B cell (primary cell): ENCODE data around the gene HMG20A. TPM values are rescaled to one million over a fixed set of nuclear protein-coding genes. Genes with fewer than 3 reads are reported as not detected.

ENCODE experiments used
- ATAC-seq: fragments of 200-7000 bp; cut with Tn5 transposase; one replicate; pipeline ENCODE4 v1.10.0; 2021; ENCODE audit warnings: low read depth, mild to moderate bottlenecking, moderate number of reproducible peaks, moderate library complexity
- CTCF ChIA-PET: fragments of 350-600 bp; sonication (Branson Sonifier 250); formaldehyde crosslinking; loops from one replicate; lab custom pipeline; 2021; ENCODE audit warnings: antibody characterized with exemption, inconsistent platforms; lab: Charles Lee
- POLR2A ChIA-PET: fragments of 350-600 bp; sonication (Branson Sonifier 250); formaldehyde crosslinking; loops from one replicate; lab custom pipeline; 2021; ENCODE audit warnings: antibody characterized with exemption; lab: Charles Lee
- DNase-seq: peaks from one replicate; pipeline ENCODE4 v3.0.0; 2013
- H2AFZ ChIP-seq: 2 replicates; pipeline ENCODE4 v1.6.1; 2012; ENCODE audit warnings: mild to moderate bottlenecking, low read depth, low read length; ENCODE audit not compliant: insufficient read depth, poor library complexity, severe bottlenecking
- H3K27ac ChIP-seq, 2 donors: 1 replicate in 1 of 2; 2 replicates in 1 of 2; pipeline ENCODE4 v1.5.1; 2012 to 2013; ENCODE audit warnings: low read length in 2 of 2, mild to moderate bottlenecking in 2 of 2, moderate library complexity in 1 of 2
- H3K27me3 ChIP-seq, 4 experiments: fragments of 200-600 bp in 1 of 4; sonication (generic) in 1 of 4; replicated peaks in 1 of 4; 1 replicate in 2 of 4; 2 replicates in 2 of 4; pipeline versions ENCODE4 v1.6.1 to v1.7.0; 2013 to 2016; ENCODE audit warnings: low read length in 3 of 4, mild to moderate bottlenecking in 2 of 4, mixed read lengths in 1 of 4, moderate library complexity in 1 of 4; ENCODE audit not compliant: insufficient read depth in 4 of 4, control insufficient read depth in 3 of 4; ENCODE audit errors: control extremely low read depth in 1 of 4
- H3K36me3 ChIP-seq, 2 experiments: replicated peaks in 1 of 2; 1 replicate in 1 of 2; 2 replicates in 1 of 2; pipeline versions ENCODE4 v1.6.1 to v1.7.1; 2013; ENCODE audit warnings: low read length in 1 of 2; ENCODE audit not compliant: insufficient read depth in 2 of 2, control insufficient read depth in 1 of 2; ENCODE audit errors: control extremely low read depth in 1 of 2, extremely low read depth in 1 of 2
- H3K4me1 ChIP-seq, 2 donors: fragments of 200-600 bp in 1 of 2; sonication (generic) in 1 of 2; 1 replicate in 1 of 2; 2 replicates in 1 of 2; pipeline versions ENCODE4 v1.5.1 to v1.6.1; 2013 to 2017; ENCODE audit warnings: low read length in 2 of 2; ENCODE audit not compliant: control insufficient read depth in 2 of 2, insufficient read depth in 2 of 2
- H3K4me2 ChIP-seq: replicated peaks from 2 replicates; pipeline ENCODE3; 2012; ENCODE audit warnings: mild to moderate bottlenecking, low read depth, low read length; ENCODE audit not compliant: poor library complexity, severe bottlenecking
- H3K4me3 ChIP-seq, 5 experiments: fragments of 200-600 bp in 1 of 5; sonication (generic) in 1 of 5; 1 replicate in 3 of 5; 2 replicates in 2 of 5; pipeline versions ENCODE4 v1.5.1 to v1.7.0; 2011 to 2016; ENCODE audit warnings: low read length in 4 of 5, mild to moderate bottlenecking in 4 of 5, low read depth in 2 of 5, control low read depth in 1 of 5, moderate library complexity in 1 of 5; ENCODE audit not compliant: insufficient read depth in 1 of 5; ENCODE audit errors: control extremely low read depth in 1 of 5, extremely low read depth in 1 of 5
- H3K79me2 ChIP-seq: fragments of 200-600 bp; sonication (generic); one replicate; pipeline ENCODE4 v1.6.0; 2016; ENCODE audit warnings: low read length; ENCODE audit not compliant: control insufficient read depth, insufficient read depth
- H3K9ac ChIP-seq: fragments of 200-600 bp; sonication (generic); 2 replicates; pipeline ENCODE4 v1.6.1; 2017; ENCODE audit warnings: mild to moderate bottlenecking, low read length, moderate library complexity
- H3K9me3 ChIP-seq, 3 donors: one replicate each; pipeline versions ENCODE4 v1.6.1 to v1.7.1; 2013; ENCODE audit warnings: low read length in 2 of 3; ENCODE audit not compliant: control insufficient read depth in 2 of 3, insufficient read depth in 1 of 3; ENCODE audit errors: control extremely low read depth in 1 of 3
- H4K20me1 ChIP-seq: 2 replicates; pipeline ENCODE4 v1.6.0; 2012; ENCODE audit warnings: mild to moderate bottlenecking, low read length; ENCODE audit not compliant: insufficient read depth, control insufficient read depth, poor library complexity, severe bottlenecking
- H3K27ac Mint-ChIP-seq: one replicate; pipeline ENCODE4 v1.8.0; 2021; ENCODE audit warnings: mixed read lengths
- H3K27me3 Mint-ChIP-seq: one replicate; pipeline ENCODE4 v1.8.0; 2021; ENCODE audit warnings: mixed read lengths
- H3K4me1 Mint-ChIP-seq: one replicate; pipeline ENCODE4 v1.8.0; 2021; ENCODE audit warnings: mixed read lengths
- H3K4me3 Mint-ChIP-seq: one replicate; pipeline ENCODE4 v1.8.0; 2021; ENCODE audit warnings: mixed read lengths
- H3K9me3 Mint-ChIP-seq: one replicate; pipeline ENCODE4 v1.8.0; 2022; ENCODE audit warnings: mixed read lengths; ENCODE audit not compliant: insufficient read depth
- EZH2 ChIP-seq: IDR thresholded peaks from 2 replicates; pipeline ENCODE4 v1.6.1; 2012; ENCODE audit warnings: borderline replicate concordance, low read depth, mild to moderate bottlenecking, moderate library complexity, low read length; ENCODE audit not compliant: insufficient read depth, poor library complexity, severe bottlenecking
- WGBS: methylation state at CpG from one replicate; pipeline ENCODE4 v1.1.5; 2013; ENCODE audit warnings: missing lambda C conversion rate; ENCODE audit not compliant: insufficient coverage; 5-methylcytosine and 5-hydroxymethylcytosine counted together
- intact Hi-C: fragments of 100-400 bp; cut with micrococcal nuclease; formaldehyde crosslinking; loops from one replicate; pipeline ENCODE4 v1.10.0; 2022
- polyA plus RNA-seq: library from polyadenylated mRNA; depleted of rRNA; stranded (reverse); fragments of >200 nt; gene quantifications from 2 replicates; pipeline ENCODE4 v1.2.3, GENCODE V29; 2012
- total RNA-seq, 2 donors: library from RNA; stranded (reverse); fragments of 120-200 nt in 1 of 2; gene quantifications; 1 replicate in 1 of 2; 2 replicates in 1 of 2; pipeline versions ENCODE4 v1.2.3 to v1.2.4, GENCODE V29; 2013 to 2022
- TF ChIP-seq, protein P1 (sequence below): fragments of 200-600 bp; IDR thresholded peaks from one replicate; pipeline ENCODE4 v1.8.0; 2022; ENCODE audit warnings: antibody characterized with exemption, mild to moderate bottlenecking

Gene HMG20A
- total and polyA plus RNA-seq, 2 donors (not counting 1 experiment from before 2014, with no cell fraction given), result 26.1 to 63.5 TPM

- Histone ChIP-seq H3K4me1 (peaks cover 14 to 15% of the 10 kb centered on the region in 2 donors), H3K9ac (no peak overlapping the region), H3K27me3 (no peaks in the 10 kb centered on the region), H3K4me2 (no peak overlapping the region), H3K4me3 (no peak overlapping the region), H3K36me3 (no peaks in the 10 kb centered on the region), H4K20me1 (no peaks in the 10 kb centered on the region), H3K79me2 (no peaks in the 10 kb centered on the region), H3K27ac (no peak overlapping the region), H3K9me3 (no peaks in the 10 kb centered on the region), H2AFZ (no peak overlapping the region)
- TF ChIP-seq EZH2, result no peak
- TF ChIP-seq, protein P1, sequence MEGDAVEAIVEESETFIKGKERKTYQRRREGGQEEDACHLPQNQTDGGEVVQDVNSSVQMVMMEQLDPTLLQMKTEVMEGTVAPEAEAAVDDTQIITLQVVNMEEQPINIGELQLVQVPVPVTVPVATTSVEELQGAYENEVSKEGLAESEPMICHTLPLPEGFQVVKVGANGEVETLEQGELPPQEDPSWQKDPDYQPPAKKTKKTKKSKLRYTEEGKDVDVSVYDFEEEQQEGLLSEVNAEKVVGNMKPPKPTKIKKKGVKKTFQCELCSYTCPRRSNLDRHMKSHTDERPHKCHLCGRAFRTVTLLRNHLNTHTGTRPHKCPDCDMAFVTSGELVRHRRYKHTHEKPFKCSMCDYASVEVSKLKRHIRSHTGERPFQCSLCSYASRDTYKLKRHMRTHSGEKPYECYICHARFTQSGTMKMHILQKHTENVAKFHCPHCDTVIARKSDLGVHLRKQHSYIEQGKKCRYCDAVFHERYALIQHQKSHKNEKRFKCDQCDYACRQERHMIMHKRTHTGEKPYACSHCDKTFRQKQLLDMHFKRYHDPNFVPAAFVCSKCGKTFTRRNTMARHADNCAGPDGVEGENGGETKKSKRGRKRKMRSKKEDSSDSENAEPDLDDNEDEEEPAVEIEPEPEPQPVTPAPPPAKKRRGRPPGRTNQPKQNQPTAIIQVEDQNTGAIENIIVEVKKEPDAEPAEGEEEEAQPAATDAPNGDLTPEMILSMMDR, result no peak
- Mint-ChIP-seq H3K27ac (no peak overlapping the region), H3K9me3 (no peaks in the 10 kb centered on the region), H3K4me3 (no peak overlapping the region), H3K4me1 (peaks cover 23% of the 10 kb centered on the region), H3K27me3 (no peaks in the 10 kb centered on the region)
- ChIA-PET CTCF (interaction anchor here (1.1 kb wide), 2 partner anchors 61 to 384 kb away, joined by 3 read pairs; no protein-coding TSS in a partner anchor), POLR2A (no interaction called here)
- ATAC-seq (no peak), DNase-seq (no peak)
- intact Hi-C loops, result no loop called here
These were observed 82.6 kb downstream of the HMG20A start for GRCh38 chr15:77503240-77503639.

GRCh38 chr15:77503764-77504163 is 83.1 kb downstream of the HMG20A start:
- 98% methylated on average over 6 of the region's 6 CpGs for WGBS
- DNase-seq (no peak), ATAC-seq (no peak)
- no peaks in the 10 kb centered on the region for H4K20me1 ChIP-seq
- Mint-ChIP-seq H3K4me1 (peaks cover 28% of the 10 kb centered on the region), H3K9me3 (no peaks in the 10 kb centered on the region), H3K27ac (no peak overlapping the region), H3K27me3 (no peaks in the 10 kb centered on the region), H3K4me3 (no peak overlapping the region)
- no peak overlapping the region for H3K4me3 ChIP-seq
- intact Hi-C loops, result no loop called here
- no peak overlapping the region for H2AFZ ChIP-seq
- H3K4me1 ChIP-seq, result peaks cover 19 to 20% of the 10 kb centered on the region in 2 donors
- H3K9me3 ChIP-seq, result no peaks in the 10 kb centered on the region
- H3K79me2 ChIP-seq, result no peaks in the 10 kb centered on the region
- no peak overlapping the region for H3K27ac ChIP-seq
- no peak overlapping the region for H3K9ac ChIP-seq
- H3K4me2 ChIP-seq, result no peak overlapping the region
- no peaks in the 10 kb centered on the region for H3K27me3 ChIP-seq
- ChIA-PET CTCF (interaction anchor here (1.1 kb wide), 2 partner anchors 62 to 385 kb away, joined by 3 read pairs; no protein-coding TSS in a partner anchor), POLR2A (no interaction called here)
- H3K36me3 ChIP-seq, result no peaks in the 10 kb centered on the region
- TF ChIP-seq, protein P1, result no peak
- TF ChIP-seq EZH2, result no peak
